IMR-90 (cell line): ENCODE data around the gene ACVR1.

Source experiments
- BHLHE40 ChIP-seq: fragments of 150-350 bp; IDR thresholded peaks from 2 replicates; pipeline ENCODE4 v1.6.1; 2016; ENCODE audit warnings: mild to moderate bottlenecking, low read depth, low read length
- CEBPB ChIP-seq: IDR thresholded peaks from 2 replicates; pipeline ENCODE4 v1.6.1; 2012; ENCODE audit warnings: low read depth, low read length, improper control_type of control experiment
- CTCF ChIP-seq: conservative IDR thresholded peaks from 2 replicates; pipeline ENCODE4 v1.5.1; 2012; ENCODE audit warnings: mild to moderate bottlenecking, low read depth, low read length, improper control_type of control experiment
- MAFK ChIP-seq: IDR thresholded peaks from 2 replicates; pipeline ENCODE4 v1.6.1; 2012; ENCODE audit warnings: low read depth, low read length, improper control_type of control experiment
- NFE2L2 ChIP-seq: fragments of 150-350 bp; IDR thresholded peaks from 2 replicates; pipeline ENCODE4 v1.6.1; 2016; ENCODE audit warnings: low read depth, mild to moderate bottlenecking, low read length
- POLR2A ChIP-seq: IDR thresholded peaks from 2 replicates; pipeline ENCODE4 v1.6.1; 2012; ENCODE audit warnings: mild to moderate bottlenecking, low read depth, low read length
- RAD21 ChIP-seq: IDR thresholded peaks from 2 replicates; pipeline ENCODE4 v1.6.1; 2012; ENCODE audit warnings: low read length, improper control_type of control experiment
- RCOR1 ChIP-seq: IDR thresholded peaks from 2 replicates; pipeline ENCODE4 v1.6.1; 2012; ENCODE audit warnings: mild to moderate bottlenecking, low read length, improper control_type of control experiment; ENCODE audit not compliant: insufficient replicate concordance
- RFX5 ChIP-seq: IDR thresholded peaks from 2 replicates; pipeline ENCODE4 v1.8.0; 2012; ENCODE audit warnings: low read depth, mild to moderate bottlenecking, low read length, moderate library complexity

- no peak for TF ChIP-seq MAFK
- no peak for TF ChIP-seq CTCF
- no peak for TF ChIP-seq NFE2L2
- TF ChIP-seq RAD21 = no peak
- TF ChIP-seq RCOR1 = no peak
- TF ChIP-seq BHLHE40 = no peak
- TF ChIP-seq POLR2A = no peak
- no peak for TF ChIP-seq CEBPB
- TF ChIP-seq RFX5 = no peak
Measured at GRCh38 chr2:157836531-157836930, 39.6 kb downstream of the ACVR1 start.
